ENCODE results near the gene RNU5D-1.

RNU5D-1 gene

GRCh38 chr1:44730741-44731512, at the start of gene RNU5D-1:
Gene RNU5D-1 (minus strand): TSS chr1:44731170.
- TF ChIP-seq EZH2phosphoT487 (IDR thresholded peaks at IDR 0.05; ENCODE audit: low read length) = no peak
- TF ChIP-seq EZH2 (optimal IDR thresholded peaks at IDR 0.05; ENCODE audit: low read depth, low read length) = no peak
- peak; percentile 64 for TF ChIP-seq CTCF (IDR thresholded peaks at IDR 0.05; ENCODE audit: low read length)
- Histone ChIP-seq H2AFZ (ENCODE audit: low read length) (peak within 1 kb of the TSS; percentile 82), H3K9me2 (replicated peaks; ENCODE audit: insufficient read depth, low read length) (no peaks in the 10 kb centered on the region), H3F3A (ENCODE audit: insufficient read depth, low read length) (peaks cover 16% of the 10 kb centered on the region), H3K4me1 (ENCODE audit: low read length) (peaks cover 6% of the 10 kb centered on the region), H3K27me3 (replicated peaks; ENCODE audit: insufficient read depth, low read length) (no peaks in the 10 kb centered on the region; the same call in 1 of the 2 replicates), H3K9me3 (replicated peaks; ENCODE audit: insufficient read depth, low read length) (no peaks in the 10 kb centered on the region), H3K4me2 (ENCODE audit: low read depth, low read length) (peak within 1 kb of the TSS; percentile 63), H3K4me3 (ENCODE audit: low read length) (peak within 1 kb of the TSS; percentile 51; the same call in 1 of the 2 replicates), H4K20me1 (ENCODE audit: insufficient read depth, low read length) (no peaks in the 10 kb centered on the region), H3K27ac (ENCODE audit: low read length) (peak within 1 kb of the TSS; percentile 96), H3K9ac (ENCODE audit: low read length) (peak within 1 kb of the TSS; percentile 85), H3K36me3 (replicated peaks; ENCODE audit: insufficient read depth, low read length) (no peaks in the 10 kb centered on the region), H3K79me2 (ENCODE audit: low read length) (no peaks in the 10 kb centered on the region)
- peak; percentile 96 for DNase-seq

GRCh38 chr1:44780583-44781121, 49.7 kb upstream of the RNU5D-1 start:
- Histone ChIP-seq H3K4me2 (ENCODE audit: low read depth, low read length) (no peak overlapping the region), H2AFZ (ENCODE audit: low read length) (no peak overlapping the region), H3K79me2 (ENCODE audit: low read length) (peaks cover 32% of the 10 kb centered on the region), H4K20me1 (ENCODE audit: insufficient read depth, low read length) (peaks cover 11% of the 10 kb centered on the region; the same call in 1 of the 2 replicates), H3K9me2 (replicated peaks; ENCODE audit: insufficient read depth, low read length) (no peaks in the 10 kb centered on the region), H3K27me3 (replicated peaks; ENCODE audit: insufficient read depth, low read length) (no peaks in the 10 kb centered on the region), H3K4me3 (ENCODE audit: low read length) (no peak overlapping the region), H3K27ac (ENCODE audit: low read length) (no peak overlapping the region), H3K9ac (ENCODE audit: low read length) (no peak overlapping the region), H3K4me1 (ENCODE audit: low read length) (peaks cover 11% of the 10 kb centered on the region; the same call in 1 of the 2 replicates), H3F3A (ENCODE audit: insufficient read depth, low read length) (peaks cover 54% of the 10 kb centered on the region), H3K36me3 (replicated peaks; ENCODE audit: insufficient read depth, low read length) (peaks cover 18% of the 10 kb centered on the region), H3K9me3 (replicated peaks; ENCODE audit: insufficient read depth, low read length) (no peaks in the 10 kb centered on the region)
- no peak for DNase-seq
- TF ChIP-seq EZH2 (optimal IDR thresholded peaks at IDR 0.05; ENCODE audit: low read depth, low read length) (no peak), CTCF (IDR thresholded peaks at IDR 0.05; ENCODE audit: low read length) (no peak), EZH2phosphoT487 (IDR thresholded peaks at IDR 0.05; ENCODE audit: low read length) (no peak)

GRCh38 chr1:44778705-44779576, 48.0 kb upstream of the RNU5D-1 start:
- peaks cover 41% of the 10 kb centered on the region for H3K79me2 ChIP-seq (ENCODE audit: low read length)
- 0 out of 2 replicates have a peak, but pooled peaks cover 7% of the 10 kb centered on the region for H3K4me1 ChIP-seq (ENCODE audit: low read length)
- H3K9ac ChIP-seq (ENCODE audit: low read length) = no peak overlapping the region
- peaks cover 11% of the 10 kb centered on the region; the same call in 1 of the 2 replicates for H4K20me1 ChIP-seq (ENCODE audit: insufficient read depth, low read length)
- H3K27me3 ChIP-seq (replicated peaks; ENCODE audit: insufficient read depth, low read length) = no peaks in the 10 kb centered on the region
- H3K9me3 ChIP-seq (replicated peaks; ENCODE audit: insufficient read depth, low read length) = no peaks in the 10 kb centered on the region
- no peak for TF ChIP-seq CTCF (IDR thresholded peaks at IDR 0.05; ENCODE audit: low read length)
- H3K4me3 ChIP-seq (ENCODE audit: low read length) = no peak overlapping the region
- H3K36me3 ChIP-seq (replicated peaks; ENCODE audit: insufficient read depth, low read length) = peaks cover 18% of the 10 kb centered on the region
- H3K27ac ChIP-seq (ENCODE audit: low read length) = no peak overlapping the region
- no peak for DNase-seq
- H3K9me2 ChIP-seq (replicated peaks; ENCODE audit: insufficient read depth, low read length) = no peaks in the 10 kb centered on the region
- no peak overlapping the region for H3K4me2 ChIP-seq (ENCODE audit: low read depth, low read length)
- H2AFZ ChIP-seq (ENCODE audit: low read length) = no peak overlapping the region
- peaks cover 56% of the 10 kb centered on the region for H3F3A ChIP-seq (ENCODE audit: insufficient read depth, low read length)

Data from MM.1S (cell line).